Heart left ventricle (tissue), 16 donors: ENCODE measurements around the gene ITSN1. TPM values are rescaled to one million over a fixed set of nuclear protein-coding genes. Genes with fewer than 3 reads are reported as not detected.

Experiments used
- ATAC-seq, 4 donors: fragments of 200-7000 bp; cut with Tn5 transposase; one replicate each; pipeline ENCODE4 v1.9.1; 2020 to 2022; ENCODE audit warnings: moderate library complexity in 4 of 4, mild to moderate bottlenecking in 3 of 4, moderate number of reproducible peaks in 1 of 4
- DNase-seq, 5 donors: peaks; one replicate each; pipeline ENCODE4 v3.0.0-alpha.2; 2020
- H3K27ac ChIP-seq, 12 donors: fragments of 200-600 bp; sonication (generic) in 4 of 12; one replicate each; pipeline versions ENCODE4 v1.5.0 to v1.8.0; 2016 to 2022; ENCODE audit warnings: mild to moderate bottlenecking in 2 of 12
- H3K27me3 ChIP-seq, 9 donors: fragments of 200-600 bp; sonication (generic) in 2 of 9; one replicate each; pipeline versions ENCODE4 v1.5.1 to v1.8.0; 2016 to 2022; ENCODE audit warnings: mild to moderate bottlenecking in 3 of 9
- H3K36me3 ChIP-seq, 9 donors: fragments of 200-600 bp; sonication (generic) in 2 of 9; one replicate each; pipeline versions ENCODE4 v1.5.0 to v1.8.0; 2018 to 2022; ENCODE audit warnings: mild to moderate bottlenecking in 2 of 9
- H3K4me1 ChIP-seq, 12 donors: fragments of 200-600 bp; sonication (generic) in 4 of 12; one replicate each; pipeline versions ENCODE4 v1.5.0 to v1.8.0; 2016 to 2022; ENCODE audit warnings: mild to moderate bottlenecking in 3 of 12
- H3K4me3 ChIP-seq, 12 donors: fragments of 200-600 bp; sonication (generic) in 4 of 12; one replicate each; pipeline versions ENCODE4 v1.5.0 to v1.8.0; 2017 to 2022; ENCODE audit warnings: mild to moderate bottlenecking in 9 of 12, moderate library complexity in 4 of 12
- H3K9me3 ChIP-seq, 12 donors: fragments of 200-600 bp; sonication (generic) in 4 of 12; one replicate each; pipeline versions ENCODE4 v1.5.0 to v1.8.0; 2016 to 2022; ENCODE audit warnings: mild to moderate bottlenecking in 1 of 12
- POLR2A ChIP-seq, 2 donors: fragments of 450-650 bp; IDR thresholded peaks; one replicate each; pipeline ENCODE4 v1.6.1; 2017; ENCODE audit warnings: antibody characterized with exemption in 2 of 2, mild to moderate bottlenecking in 2 of 2, moderate library complexity in 2 of 2
- WGBS, 4 donors: extraction: QIAGEN DNeasy Blood & Tissue Kit in 2 of 4; methylation state at CpG; one replicate each; pipeline versions ENCODE4 v1.1.5 to v1.1.7; 2013 to 2018; 5-methylcytosine and 5-hydroxymethylcytosine counted together
- intact Hi-C, 10 donors: fragments of 100-400 bp; cut with DNase I; formaldehyde crosslinking; loops; one replicate each; pipeline versions ENCODE4 v1.11.1 to v1.14.2; 2022
- polyA plus RNA-seq, 2 donors: library from polyadenylated mRNA; stranded (reverse); fragments of 200-250 nt; gene quantifications; one replicate each; pipeline ENCODE4 v1.2.3, GENCODE V29; 2013
- total RNA-seq, 9 donors: library from RNA; depleted of rRNA in 2 of 9; stranded (reverse); fragments of >200 nt in 2 of 9; fragmentation: NEBNext Ultra II Directional in 3 of 9; extraction: Animal tissue kit (Norgen Biotek cat#: 25700) in 3 of 9; gene quantifications; one replicate each; pipeline versions ENCODE4 v1.1.0 to v1.2.4, GENCODE V29; 2016 to 2023
- TF ChIP-seq, protein P1 (sequence below), 12 donors: fragments of 200-600 bp; sonication (generic) in 4 of 12; IDR thresholded peaks; one replicate each; pipeline versions ENCODE4 v1.5.0 to v1.8.0; 2018 to 2022; ENCODE audit warnings: antibody characterized with exemption in 12 of 12, mild to moderate bottlenecking in 5 of 12
- donor health status: ischemic (EF 13 %, LVEDD 7.1; RV severe dilation, severe dysfunction).
- donor health status: healthy with polysubstance abuse.
- donor health status: DM: no; HTN: yes; CAD: no.
- donor health status: DM: no; HTN: no; CAD: no.
- donor health status: ischemic (EF 25% LVEDD 6.9; RV normal size, moderate dysfunction).
- donor health status: ischemic (EF 25% LVEDD 5.7; RV mildly dilated, moderate dysfunction).
- donor health status: healthy.
- donor health status: DM: yes; HTN: yes; CAD: no.
- donor health status: ischemic (EF 35%, LVEDD 5.7; RV mildly dilated, moderate dysfunction).
- donor health status: nonischemic (EF 11% LVEDD 7.7; RV severe dilation, severe dysfunction).
- donor health status: DM: yes; HTN: yes; CAD: no.
- donor health status: PGD.
- donor health status: ischemic (EF 29% LVEDD 5.4; RV normal size, mild dysfunction).
- donor health status: nonischemic (EF 23%, LVEDD 6.1; RV moderate dilation, normal function).

Gene ITSN1
- total and polyA plus RNA-seq, 11 donors: 17.2 to 51.5 (median 34.0) TPM

GRCh38 chr21:33799378-33800090 is 157.2 kb downstream of the ITSN1 start:
- peak; percentile 47 to 90 (median 66) for ATAC-seq
- intact Hi-C loops: no loop called here
- Histone ChIP-seq H3K9me3 (no peaks in the 10 kb centered on the region), H3K27ac (peak overlapping the region in 1 of 12 donors; percentile 39), H3K36me3 (peaks cover 0 to 58% (median 33%) of the 10 kb centered on the region in 9 donors), H3K4me1 (peaks cover 0 to 21% (median 0%) of the 10 kb centered on the region in 12 donors), H3K27me3 (no peaks in the 10 kb centered on the region), H3K4me3 (no peak overlapping the region)
- 64 to 79% (median 72%) methylated on average over 5 of the region's 5 CpGs for WGBS, 4 donors
- no peak for TF ChIP-seq POLR2A (IDR thresholded peaks at IDR 0.05)
- TF ChIP-seq, protein P1, sequence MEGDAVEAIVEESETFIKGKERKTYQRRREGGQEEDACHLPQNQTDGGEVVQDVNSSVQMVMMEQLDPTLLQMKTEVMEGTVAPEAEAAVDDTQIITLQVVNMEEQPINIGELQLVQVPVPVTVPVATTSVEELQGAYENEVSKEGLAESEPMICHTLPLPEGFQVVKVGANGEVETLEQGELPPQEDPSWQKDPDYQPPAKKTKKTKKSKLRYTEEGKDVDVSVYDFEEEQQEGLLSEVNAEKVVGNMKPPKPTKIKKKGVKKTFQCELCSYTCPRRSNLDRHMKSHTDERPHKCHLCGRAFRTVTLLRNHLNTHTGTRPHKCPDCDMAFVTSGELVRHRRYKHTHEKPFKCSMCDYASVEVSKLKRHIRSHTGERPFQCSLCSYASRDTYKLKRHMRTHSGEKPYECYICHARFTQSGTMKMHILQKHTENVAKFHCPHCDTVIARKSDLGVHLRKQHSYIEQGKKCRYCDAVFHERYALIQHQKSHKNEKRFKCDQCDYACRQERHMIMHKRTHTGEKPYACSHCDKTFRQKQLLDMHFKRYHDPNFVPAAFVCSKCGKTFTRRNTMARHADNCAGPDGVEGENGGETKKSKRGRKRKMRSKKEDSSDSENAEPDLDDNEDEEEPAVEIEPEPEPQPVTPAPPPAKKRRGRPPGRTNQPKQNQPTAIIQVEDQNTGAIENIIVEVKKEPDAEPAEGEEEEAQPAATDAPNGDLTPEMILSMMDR (IDR thresholded peaks at IDR 0.05): no peak
- peak in 4 of 5 donors; percentile 19 to 70 (median 42) for DNase-seq

DNA sequence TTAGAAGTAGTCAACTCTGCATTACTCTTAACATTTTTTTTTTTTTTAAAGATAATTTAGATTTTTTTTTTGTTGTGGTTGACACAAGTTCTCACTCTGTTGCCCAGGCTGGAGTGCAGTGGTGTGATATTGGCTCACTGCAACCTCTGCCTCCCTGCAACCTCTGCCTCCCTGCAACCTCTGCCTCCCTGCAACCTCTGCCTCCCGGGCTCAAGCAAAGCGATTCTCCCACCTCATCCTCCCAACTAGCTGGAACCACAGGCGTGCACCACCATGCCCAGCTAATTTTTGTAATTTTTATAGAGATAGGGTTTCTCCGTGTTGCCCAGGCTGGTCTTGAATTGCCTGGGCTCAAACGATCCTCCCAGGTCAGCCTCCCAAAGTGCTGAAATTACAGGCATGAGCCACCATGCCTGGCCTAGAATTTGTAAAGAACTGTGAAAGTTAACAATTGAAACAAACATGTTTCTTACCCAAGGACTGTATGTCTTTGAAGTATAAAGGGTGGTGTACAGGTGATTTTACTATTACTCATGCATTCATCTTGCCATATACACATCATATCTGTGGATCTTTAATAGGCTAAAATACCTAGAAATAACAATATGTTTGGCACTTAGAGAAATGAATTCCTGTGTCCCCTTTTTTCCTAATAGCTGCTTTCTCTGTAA is 158.6 kb downstream of the ITSN1 start:
- no peak overlapping the region for H3K4me3 ChIP-seq
- H3K36me3 ChIP-seq: peaks cover 0 to 47% (median 21%) of the 10 kb centered on the region in 9 donors
- H3K27ac ChIP-seq: peak overlapping the region in 1 of 12 donors; percentile 13
- no peak for ATAC-seq
- no peaks in the 10 kb centered on the region for H3K9me3 ChIP-seq
- no peak for DNase-seq
- H3K4me1 ChIP-seq: peaks cover 0 to 21% (median 0%) of the 10 kb centered on the region in 12 donors
- WGBS, 4 donors: 93 to 98% (median 96%) methylated on average over 5 of the region's 5 CpGs
- no peak for TF ChIP-seq POLR2A (IDR thresholded peaks at IDR 0.05)
- TF ChIP-seq, protein P1 (IDR thresholded peaks at IDR 0.05): no peak
- H3K27me3 ChIP-seq: no peaks in the 10 kb centered on the region
- intact Hi-C loops: no loop called here

DNA sequence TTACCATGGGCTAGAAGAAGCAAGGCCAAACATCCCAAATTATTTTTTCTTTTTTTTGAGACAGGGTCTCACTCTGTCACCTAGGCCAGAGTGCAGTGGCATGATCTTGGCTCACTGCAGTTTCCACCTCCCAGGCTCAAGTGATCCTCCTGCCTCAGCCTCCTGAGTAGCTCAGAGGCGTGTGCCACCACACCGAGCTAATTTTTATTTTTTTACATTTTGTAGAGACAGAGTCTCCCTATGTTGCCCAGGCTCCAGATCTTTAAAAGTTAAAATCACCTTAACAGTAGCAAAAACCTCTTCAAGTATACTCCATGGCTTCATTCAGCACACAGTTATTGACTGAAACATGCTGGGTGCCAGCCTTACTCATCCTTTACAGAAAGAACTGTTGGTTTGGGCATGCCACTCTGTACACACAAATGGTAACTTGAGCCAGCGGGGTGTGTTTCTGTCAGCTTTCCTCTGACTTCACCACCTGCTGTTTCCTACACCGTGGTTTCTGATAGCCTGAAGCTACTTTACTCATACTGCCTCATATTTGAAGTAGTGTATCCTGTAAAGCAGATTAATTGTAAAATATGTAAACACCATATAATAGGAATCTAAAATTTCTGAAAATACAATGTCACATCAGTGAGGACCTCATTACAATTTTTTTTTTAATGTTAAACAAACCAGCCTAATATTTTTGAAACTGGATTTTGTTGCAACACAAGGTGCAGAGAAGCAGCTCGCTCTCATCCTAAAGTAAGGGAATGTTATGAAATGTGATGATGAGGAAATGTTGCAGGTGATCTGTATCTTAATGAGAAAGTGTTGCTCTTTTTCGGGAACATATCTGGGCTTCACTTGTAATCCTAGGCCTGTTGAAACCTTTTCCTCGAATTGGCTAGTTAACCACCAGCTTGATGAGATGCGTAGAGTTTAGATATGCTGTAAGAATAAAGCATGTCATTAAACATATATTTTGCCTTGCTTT is 159.4 kb downstream of the ITSN1 start:
- H3K36me3 ChIP-seq: peaks cover 0 to 38% (median 18%) of the 10 kb centered on the region in 9 donors
- H3K4me3 ChIP-seq: no peak overlapping the region
- TF ChIP-seq, protein P1 (IDR thresholded peaks at IDR 0.05): no peak
- TF ChIP-seq POLR2A (IDR thresholded peaks at IDR 0.05): no peak
- peaks cover 0 to 21% (median 0%) of the 10 kb centered on the region in 12 donors for H3K4me1 ChIP-seq
- no peak for DNase-seq
- ATAC-seq: peak in 1 of 4 donors; percentile 27
- 82 to 86% (median 84%) methylated on average over 8 of the region's 8 CpGs for WGBS, 4 donors
- H3K9me3 ChIP-seq: no peaks in the 10 kb centered on the region
- no peaks in the 10 kb centered on the region for H3K27me3 ChIP-seq
- intact Hi-C loops: no loop called here
- peak overlapping the region in 6 of 12 donors; percentile 4 to 61 (median 29) for H3K27ac ChIP-seq
